OCI-LY1 (cell line): Measurements from ENCODE around the gene FRAS1.
"Not testable (repeated sequence)": the region's sequence is repeated elsewhere in the genome, so short reads cannot be mapped to it uniquely, and the experiment has no call there.

ENCODE experiments used
- H2AFZ ChIP-seq: fragments of 200-600 bp; sonication (generic), shearing (Covaris generic); 2 replicates; pipeline ENCODE4 v1.6.0; 2014; ENCODE audit warnings: antibody characterized with exemption, mild to moderate bottlenecking, low read length
- H3F3A ChIP-seq: fragments of 200-600 bp; sonication (generic), shearing (Covaris generic); 2 replicates; pipeline ENCODE4 v1.6.0; 2014; ENCODE audit warnings: mild to moderate bottlenecking, antibody characterized with exemption, low read length, moderate library complexity; ENCODE audit not compliant: insufficient read depth
- H3K27ac ChIP-seq: fragments of 200-600 bp; sonication (generic); 2 replicates; pipeline ENCODE4 v1.5.1; 2014; ENCODE audit warnings: low read length, mixed run types, mild to moderate bottlenecking, low read depth; ENCODE audit not compliant: poor library complexity, severe bottlenecking
- H3K27me3 ChIP-seq: fragments of 200-600 bp; sonication (generic); 2 replicates; pipeline ENCODE4 v1.6.0; 2014; ENCODE audit warnings: antibody characterized with exemption, mild to moderate bottlenecking, low read length, moderate library complexity; ENCODE audit not compliant: insufficient read depth
- H3K36me3 ChIP-seq: fragments of 200-600 bp; sonication (generic); 2 replicates; pipeline ENCODE4 v1.6.1; 2014; ENCODE audit warnings: mild to moderate bottlenecking, antibody characterized with exemption, low read length, moderate library complexity, mixed read lengths; ENCODE audit not compliant: insufficient read depth
- H3K4me1 ChIP-seq: fragments of 200-600 bp; sonication (generic); 2 replicates; pipeline ENCODE4 v1.5.1; 2014; ENCODE audit warnings: mild to moderate bottlenecking, low read length, moderate library complexity; ENCODE audit not compliant: insufficient read depth, severe bottlenecking
- H3K4me2 ChIP-seq: fragments of 200-600 bp; sonication (generic), shearing (Covaris generic); 2 replicates; pipeline ENCODE4 v1.6.1; 2014; ENCODE audit warnings: low read length
- H3K4me3 ChIP-seq: fragments of 200-600 bp; sonication (generic); 2 replicates; pipeline ENCODE4 v1.5.1; 2014; ENCODE audit warnings: low read length, low read depth, mild to moderate bottlenecking, mixed read lengths; ENCODE audit not compliant: poor library complexity, severe bottlenecking
- H3K79me2 ChIP-seq: fragments of 200-600 bp; shearing (Covaris generic); 2 replicates; pipeline ENCODE4 v1.6.1; 2016; ENCODE audit warnings: mixed run types, low read length, mixed read lengths; ENCODE audit not compliant: insufficient read depth
- H3K9ac ChIP-seq: fragments of 200-600 bp; sonication (generic), shearing (Covaris generic); 2 replicates; pipeline ENCODE4 v1.6.1; 2014; ENCODE audit warnings: mild to moderate bottlenecking, low read length, mixed read lengths
- H3K9me2 ChIP-seq: fragments of 200-600 bp; sonication (generic), shearing (Covaris generic); 2 replicates; pipeline ENCODE4 v1.6.1; 2014; ENCODE audit warnings: low read depth, mild to moderate bottlenecking, low read length, mixed read lengths
- H3K9me3 ChIP-seq: fragments of 200-600 bp; shearing (Covaris generic); 2 replicates; pipeline ENCODE4 v1.6.1; 2014; ENCODE audit warnings: low read length, mixed read lengths
- H4K20me1 ChIP-seq: fragments of 200-600 bp; sonication (generic), shearing (Covaris generic); 2 replicates; pipeline ENCODE4 v1.6.0; 2016; ENCODE audit warnings: mild to moderate bottlenecking, low read length; ENCODE audit not compliant: insufficient read depth
- EZH2 ChIP-seq: fragments of 200-600 bp; sonication (generic), shearing (Covaris generic); IDR thresholded peaks from 2 replicates; pipeline ENCODE4 v1.8.0; 2017; ENCODE audit warnings: borderline replicate concordance, mixed run types, mild to moderate bottlenecking, antibody characterized with exemption, low read length, moderate library complexity, mixed read lengths
- TF ChIP-seq, protein P1 (sequence below): fragments of 200-600 bp; sonication (generic), shearing (Covaris generic); IDR thresholded peaks from 2 replicates; pipeline ENCODE4 v1.5.1; 2017; ENCODE audit warnings: mild to moderate bottlenecking, antibody characterized with exemption, low read length, moderate library complexity, mixed read lengths

The FRAS1 gene

GRCh38 chr4:78460368-78460767 is 403.2 kb downstream of the FRAS1 start:
- no peaks in the 10 kb centered on the region for H3K27me3 ChIP-seq
- no peaks in the 10 kb centered on the region for H3K9me3 ChIP-seq
- TF ChIP-seq, protein P1, sequence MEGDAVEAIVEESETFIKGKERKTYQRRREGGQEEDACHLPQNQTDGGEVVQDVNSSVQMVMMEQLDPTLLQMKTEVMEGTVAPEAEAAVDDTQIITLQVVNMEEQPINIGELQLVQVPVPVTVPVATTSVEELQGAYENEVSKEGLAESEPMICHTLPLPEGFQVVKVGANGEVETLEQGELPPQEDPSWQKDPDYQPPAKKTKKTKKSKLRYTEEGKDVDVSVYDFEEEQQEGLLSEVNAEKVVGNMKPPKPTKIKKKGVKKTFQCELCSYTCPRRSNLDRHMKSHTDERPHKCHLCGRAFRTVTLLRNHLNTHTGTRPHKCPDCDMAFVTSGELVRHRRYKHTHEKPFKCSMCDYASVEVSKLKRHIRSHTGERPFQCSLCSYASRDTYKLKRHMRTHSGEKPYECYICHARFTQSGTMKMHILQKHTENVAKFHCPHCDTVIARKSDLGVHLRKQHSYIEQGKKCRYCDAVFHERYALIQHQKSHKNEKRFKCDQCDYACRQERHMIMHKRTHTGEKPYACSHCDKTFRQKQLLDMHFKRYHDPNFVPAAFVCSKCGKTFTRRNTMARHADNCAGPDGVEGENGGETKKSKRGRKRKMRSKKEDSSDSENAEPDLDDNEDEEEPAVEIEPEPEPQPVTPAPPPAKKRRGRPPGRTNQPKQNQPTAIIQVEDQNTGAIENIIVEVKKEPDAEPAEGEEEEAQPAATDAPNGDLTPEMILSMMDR = no peak
- no peaks in the 10 kb centered on the region for H3K36me3 ChIP-seq
- H3K27ac ChIP-seq = no peak overlapping the region
- H3K4me3 ChIP-seq = no peak overlapping the region
- H3K9ac ChIP-seq = no peak overlapping the region
- no peak overlapping the region for H3K4me2 ChIP-seq
- no peaks in the 10 kb centered on the region for H3K9me2 ChIP-seq
- H3K79me2 ChIP-seq = no peaks in the 10 kb centered on the region
- H3K4me1 ChIP-seq = no peaks in the 10 kb centered on the region
- H4K20me1 ChIP-seq = no peaks in the 10 kb centered on the region
- no peak overlapping the region for H2AFZ ChIP-seq
- no peaks in the 10 kb centered on the region for H3F3A ChIP-seq

- no peaks in the 10 kb centered on the region for H3K79me2 ChIP-seq
- no peaks in the 10 kb centered on the region for H3K9me2 ChIP-seq
- no peak overlapping the region for H3K4me2 ChIP-seq
- no peak overlapping the region for H2AFZ ChIP-seq
- no peaks in the 10 kb centered on the region for H3K4me1 ChIP-seq
- H3K36me3 ChIP-seq = no peaks in the 10 kb centered on the region
- H3K9me3 ChIP-seq = no peaks in the 10 kb centered on the region
- no peak overlapping the region for H3K4me3 ChIP-seq
- no peak for TF ChIP-seq EZH2
- TF ChIP-seq, protein P1 = no peak
- H3F3A ChIP-seq = no peaks in the 10 kb centered on the region
- no peak overlapping the region for H3K27ac ChIP-seq
- no peaks in the 10 kb centered on the region for H4K20me1 ChIP-seq
- H3K27me3 ChIP-seq = no peaks in the 10 kb centered on the region
- no peak overlapping the region for H3K9ac ChIP-seq
Measured at GRCh38 chr4:78464265-78464664, 407.1 kb downstream of the FRAS1 start.

DNA sequence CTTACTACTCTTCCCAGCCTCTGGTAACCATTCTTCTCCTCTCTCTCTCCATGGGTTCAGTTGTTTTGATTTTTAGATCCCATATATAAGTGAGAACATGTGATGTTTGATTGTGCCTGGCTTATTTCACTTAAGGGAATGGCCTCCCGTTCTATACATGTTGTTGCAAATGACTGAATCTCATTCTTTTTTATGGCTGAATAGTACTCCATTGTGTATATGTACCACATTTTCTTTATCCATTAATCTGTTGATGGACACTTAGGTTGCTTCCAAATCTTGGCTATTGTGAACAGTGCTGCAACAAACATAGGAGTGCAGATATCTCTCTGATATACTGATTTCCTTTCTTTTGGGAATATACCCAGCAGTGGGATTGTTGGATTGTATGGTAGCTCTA is 410.1 kb downstream of the FRAS1 start:
- H3K9me3 ChIP-seq, H3K4me3 ChIP-seq, H4K20me1 ChIP-seq, H3K36me3 ChIP-seq, H3K79me2 ChIP-seq, H2AFZ ChIP-seq, H3K27ac ChIP-seq, H3K27me3 ChIP-seq, H3K9ac ChIP-seq, H3K9me2 ChIP-seq, H3K4me2 ChIP-seq, H3F3A ChIP-seq, H3K4me1 ChIP-seq: not testable (repeated sequence)

- Histone ChIP-seq H3K9me3 (no peaks in the 10 kb centered on the region), H3K79me2 (no peaks in the 10 kb centered on the region), H3K4me3 (no peak overlapping the region), H3K27me3 (no peaks in the 10 kb centered on the region), H3F3A (no peaks in the 10 kb centered on the region), H3K36me3 (no peaks in the 10 kb centered on the region), H3K27ac (no peak overlapping the region), H3K9ac (no peak overlapping the region), H3K4me1 (no peaks in the 10 kb centered on the region), H3K9me2 (no peaks in the 10 kb centered on the region), H4K20me1 (no peaks in the 10 kb centered on the region), H2AFZ (no peak overlapping the region), H3K4me2 (no peak overlapping the region)
- TF ChIP-seq EZH2 = no peak
- TF ChIP-seq, protein P1 = no peak
Measured at GRCh38 chr4:78468272-78468671, 411.1 kb downstream of the FRAS1 start.
